Uterus (tissue), 2 donors: ENCODE data around the gene DOP1B.

Experiments
- CTCF ChIP-seq, 4 experiments: fragments of 200-600 bp in 2 of 4; fragments of 450-650 bp in 2 of 4; sonication (generic) in 2 of 4; IDR thresholded peaks; one replicate each; pipeline ENCODE4 v1.5.1; 2016 to 2019; ENCODE audit warnings: antibody characterized with exemption in 4 of 4, mild to moderate bottlenecking in 2 of 4, moderate library complexity in 1 of 4
- POLR2A ChIP-seq, 2 donors: fragments of 450-650 bp; IDR thresholded peaks; one replicate each; pipeline ENCODE4 v1.6.1; 2016; ENCODE audit warnings: antibody characterized with exemption in 2 of 2, mild to moderate bottlenecking in 1 of 2, moderate library complexity in 1 of 2

DNA sequence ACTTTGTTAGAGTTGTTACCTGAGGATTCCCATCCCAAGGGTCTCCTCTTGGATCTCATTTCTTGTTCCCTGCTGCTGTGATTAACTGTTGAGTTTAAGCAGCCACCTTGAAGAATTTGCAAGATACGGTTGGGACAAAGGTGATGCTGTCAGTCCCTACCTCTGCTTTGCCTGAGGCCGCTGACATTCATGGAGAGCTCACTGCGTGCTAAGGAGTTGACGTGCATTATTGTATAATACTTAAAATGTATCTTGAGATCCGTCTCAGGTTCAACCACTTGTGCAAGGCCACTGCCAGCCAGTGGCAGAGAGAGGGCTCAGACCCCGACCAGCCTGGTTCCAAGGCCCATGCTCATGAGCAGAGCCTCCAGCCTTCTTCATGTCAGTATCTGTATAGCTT, 14.2 kb downstream of the DOP1B start:
- TF ChIP-seq CTCF (IDR thresholded peaks at IDR 0.05) (no peak), POLR2A (IDR thresholded peaks at IDR 0.05) (no peak)
